HG03342 (cell line): ENCODE measurements around the gene NPBWR2.
"Not testable (repeated sequence)": the region's sequence is repeated elsewhere in the genome, so short reads cannot be mapped to it uniquely, and the experiment has no call there.

Source experiments
- ATAC-seq: cut with Tn5 transposase; IDR thresholded peaks from one replicate; pipeline ENCODE4 v1.9.1; 2021; ENCODE audit warnings: mild to moderate bottlenecking, moderate library complexity; ENCODE audit not compliant: unreplicated experiment

The NPBWR2 gene

GRCh38 chr20:64119681-64120341 lies 12.4 kb upstream of the NPBWR2 start:
- ATAC-seq = no peak

DNA sequence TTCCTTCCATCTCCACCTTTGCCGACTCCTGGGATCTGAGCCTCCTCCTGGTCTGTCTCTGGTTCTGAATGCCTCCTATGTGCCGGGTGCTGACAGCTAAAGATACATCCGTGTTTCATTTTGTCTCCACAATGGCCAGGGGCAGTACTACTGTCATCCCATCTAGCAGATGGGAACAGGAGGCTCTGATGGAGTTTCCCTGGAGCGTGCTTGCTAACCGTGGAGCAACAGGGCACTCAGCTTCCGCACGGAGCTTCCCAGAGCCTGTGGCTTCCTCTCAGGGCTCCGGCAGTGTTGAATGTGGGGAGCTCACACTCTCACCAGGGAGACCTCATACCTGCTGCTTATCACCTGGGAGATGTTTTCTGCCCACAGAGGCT lies 11.9 kb upstream of the NPBWR2 start:
- no peak for ATAC-seq

DNA sequence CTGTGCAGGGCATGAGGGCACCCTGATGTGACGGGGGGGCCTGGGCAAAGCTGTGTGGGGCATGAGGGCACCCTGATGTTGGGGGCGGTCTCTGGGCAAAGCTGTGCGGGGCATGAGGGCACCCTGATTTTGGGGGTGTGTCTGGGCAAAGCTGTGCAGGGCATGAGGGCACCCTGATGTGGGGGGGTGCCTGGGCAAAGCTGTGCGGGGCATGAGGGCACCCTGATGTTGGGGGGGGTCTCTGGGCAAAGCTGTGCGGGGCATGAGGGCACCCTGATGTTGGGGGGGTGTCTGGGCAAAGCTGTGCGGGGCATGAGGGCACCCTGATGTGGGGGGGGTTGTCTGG lies 10.0 kb upstream of the NPBWR2 start:
- not testable (repeated sequence) for ATAC-seq

- ATAC-seq = no peak
Measured at GRCh38 chr20:64116541-64117431, 9.4 kb upstream of the NPBWR2 start.

DNA sequence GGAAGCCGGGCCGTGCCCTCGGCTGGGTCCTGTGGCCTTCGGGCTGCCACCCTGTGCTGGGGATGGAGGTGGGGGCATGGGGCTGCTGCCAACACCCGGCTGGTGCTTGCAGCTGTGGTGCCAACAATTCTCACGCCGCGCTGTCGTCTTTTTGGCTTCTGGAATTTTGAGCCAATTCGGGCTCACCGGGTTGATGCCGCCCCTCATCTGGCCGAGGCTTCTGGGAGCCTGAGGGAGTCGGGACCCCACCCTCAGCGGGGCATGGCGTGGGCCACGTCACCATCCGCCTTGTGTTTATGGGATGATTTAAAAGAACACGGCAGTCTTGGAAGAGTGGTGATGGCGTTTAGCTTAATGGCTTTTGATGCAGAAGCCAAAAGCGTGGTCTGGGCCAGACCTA lies 8.7 kb upstream of the NPBWR2 start:
- ATAC-seq = no peak

DNA sequence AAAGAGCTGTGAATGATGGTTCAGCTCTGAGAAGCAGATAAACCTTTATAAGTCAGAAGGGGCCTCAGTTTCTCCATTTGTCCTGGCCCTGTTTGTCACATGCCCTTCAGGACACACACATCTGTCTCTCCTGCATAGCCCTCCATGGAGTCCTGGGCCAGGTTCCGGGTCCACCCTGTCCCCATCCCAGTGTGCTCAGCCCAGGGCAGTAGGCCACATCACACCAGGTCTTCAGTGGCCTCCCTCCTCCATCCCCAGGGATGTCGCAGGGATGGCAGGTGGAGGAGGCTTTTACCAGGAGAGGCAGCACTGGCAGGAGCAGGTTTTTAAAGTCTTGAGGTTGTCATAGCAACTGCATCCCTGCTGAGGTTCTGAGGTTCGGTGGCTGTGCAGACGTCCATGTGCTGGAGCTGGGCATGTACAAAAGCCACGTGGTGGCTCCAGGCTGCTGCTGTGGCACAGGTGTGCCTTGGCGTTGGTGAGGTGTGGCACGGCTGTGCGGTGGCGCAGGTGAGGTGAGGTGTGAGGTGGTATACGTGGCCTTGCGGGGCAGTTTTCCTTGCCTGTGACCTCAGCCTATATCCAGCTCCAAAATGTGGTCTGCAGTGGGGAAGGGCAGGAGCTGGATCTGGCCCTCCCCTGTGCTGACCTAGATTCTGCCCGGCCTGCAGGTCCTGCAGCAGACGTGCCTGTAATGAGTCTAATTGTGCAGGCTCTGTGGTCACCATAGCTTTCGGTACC lies 8.0 kb upstream of the NPBWR2 start:
- ATAC-seq = no peak

GRCh38 chr20:64114356-64114971 lies 7.1 kb upstream of the NPBWR2 start:
- ATAC-seq = no peak

DNA sequence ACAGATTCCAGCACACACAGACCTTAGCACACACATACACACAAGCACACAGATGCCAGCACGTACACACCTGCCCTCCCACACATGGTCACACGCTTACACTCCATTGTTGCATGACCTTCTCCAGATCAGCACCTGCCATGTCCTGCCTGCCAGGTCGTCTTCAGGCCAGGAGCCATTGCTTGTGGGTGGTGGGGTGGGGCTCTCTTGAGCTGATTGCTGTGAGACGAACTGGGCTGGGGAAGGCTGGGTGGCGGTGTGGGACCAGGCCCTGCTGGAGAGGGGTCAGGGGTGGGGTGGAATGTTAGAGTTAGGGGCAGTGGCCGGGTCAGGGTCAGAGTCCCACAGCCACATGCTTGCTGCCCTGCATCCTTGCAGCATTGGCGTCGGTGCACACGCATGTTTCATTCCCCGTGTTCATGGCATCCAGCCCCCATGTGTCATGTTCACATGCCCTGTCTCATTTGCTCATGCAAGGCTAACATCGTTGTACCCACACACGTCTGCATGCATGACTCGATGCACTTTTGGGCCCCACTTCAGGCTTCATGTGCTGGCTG lies 6.5 kb upstream of the NPBWR2 start:
- no peak for ATAC-seq

DNA sequence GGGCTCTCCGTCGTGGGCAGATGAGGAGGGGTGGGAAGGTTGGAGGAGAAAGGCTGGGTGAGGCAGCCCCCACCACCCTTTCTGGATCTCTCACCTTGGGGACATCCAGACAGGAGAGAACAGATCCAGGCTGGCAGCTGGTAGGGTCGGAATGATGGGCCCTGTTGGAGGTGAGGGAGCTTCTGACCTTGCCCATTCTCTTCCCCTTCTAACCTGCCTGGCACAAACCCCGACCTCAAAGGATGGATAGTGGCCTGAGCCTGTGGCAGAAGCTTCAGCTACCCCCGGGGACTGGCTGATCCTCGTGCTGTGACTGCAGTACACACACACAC lies 6.0 kb upstream of the NPBWR2 start:
- no peak for ATAC-seq

DNA sequence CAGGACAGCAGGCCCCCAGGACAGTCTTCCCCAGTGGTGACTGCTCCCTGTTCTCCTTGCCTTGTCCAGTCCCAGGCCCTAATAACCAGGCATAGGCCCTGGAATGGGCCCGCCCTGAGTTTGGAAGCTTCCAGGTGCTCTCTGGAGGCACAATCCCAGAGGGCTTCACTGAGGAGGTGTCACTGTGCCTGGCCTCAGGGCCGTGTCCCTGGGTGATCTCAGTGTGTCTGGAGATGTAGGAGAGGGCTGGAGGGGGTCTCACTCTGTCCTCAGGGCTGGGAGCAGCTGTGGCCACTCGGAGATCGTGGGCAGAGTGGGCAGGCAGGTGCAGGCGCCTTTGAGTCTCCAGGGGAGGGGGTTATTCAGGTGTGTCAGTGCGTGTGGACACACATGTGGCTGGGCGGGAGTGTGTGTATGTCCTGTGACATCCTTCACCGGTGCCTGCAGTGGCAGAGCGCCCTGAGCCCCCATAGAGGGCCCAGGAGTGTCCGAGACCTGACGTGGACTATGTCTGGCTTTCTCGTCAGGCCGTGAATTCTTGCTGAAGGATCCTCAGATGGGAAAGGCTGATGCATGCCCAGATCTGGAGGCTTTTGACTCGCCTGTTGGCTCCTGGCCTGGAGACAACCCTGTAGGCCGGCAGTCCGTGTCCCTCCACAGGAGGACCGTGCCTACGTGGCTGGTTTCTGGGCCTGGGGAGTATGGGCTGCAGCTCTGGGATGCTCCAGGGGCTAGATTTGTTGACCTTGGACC lies 5.5 kb upstream of the NPBWR2 start:
- no peak for ATAC-seq

GRCh38 chr20:64111841-64112641 lies 4.7 kb upstream of the NPBWR2 start:
- ATAC-seq = no peak

- no peak for ATAC-seq
Measured at GRCh38 chr20:64110411-64111068, 3.2 kb upstream of the NPBWR2 start.

DNA sequence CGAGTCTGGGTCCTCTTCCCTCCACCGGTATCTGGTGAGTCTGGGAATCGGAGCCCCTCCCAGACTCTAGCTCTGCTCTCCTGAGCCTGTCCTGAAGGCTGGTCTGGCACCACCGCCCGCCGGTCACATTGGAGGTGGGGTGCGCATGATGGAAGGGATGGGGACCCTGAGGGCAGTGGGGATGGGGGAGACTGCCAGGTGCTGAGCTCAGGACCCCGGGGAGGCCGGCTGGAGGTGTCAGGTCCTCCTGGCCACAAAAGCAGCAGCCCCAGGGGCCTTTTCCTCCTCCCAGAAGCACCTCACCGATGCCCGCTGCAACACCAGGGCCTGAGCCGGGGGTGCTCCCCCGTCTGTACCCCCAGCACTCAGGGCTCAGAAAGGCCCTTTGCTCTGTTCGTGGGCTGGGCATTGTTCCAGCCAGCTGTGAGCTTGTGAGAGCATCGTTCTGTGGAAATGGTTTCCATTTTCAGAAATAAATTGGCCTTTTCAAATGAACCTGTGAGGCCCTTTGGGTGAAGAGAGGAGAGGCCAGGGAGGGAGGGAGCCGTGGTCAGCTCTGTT lies 2.5 kb upstream of the NPBWR2 start:
- ATAC-seq = no peak

DNA sequence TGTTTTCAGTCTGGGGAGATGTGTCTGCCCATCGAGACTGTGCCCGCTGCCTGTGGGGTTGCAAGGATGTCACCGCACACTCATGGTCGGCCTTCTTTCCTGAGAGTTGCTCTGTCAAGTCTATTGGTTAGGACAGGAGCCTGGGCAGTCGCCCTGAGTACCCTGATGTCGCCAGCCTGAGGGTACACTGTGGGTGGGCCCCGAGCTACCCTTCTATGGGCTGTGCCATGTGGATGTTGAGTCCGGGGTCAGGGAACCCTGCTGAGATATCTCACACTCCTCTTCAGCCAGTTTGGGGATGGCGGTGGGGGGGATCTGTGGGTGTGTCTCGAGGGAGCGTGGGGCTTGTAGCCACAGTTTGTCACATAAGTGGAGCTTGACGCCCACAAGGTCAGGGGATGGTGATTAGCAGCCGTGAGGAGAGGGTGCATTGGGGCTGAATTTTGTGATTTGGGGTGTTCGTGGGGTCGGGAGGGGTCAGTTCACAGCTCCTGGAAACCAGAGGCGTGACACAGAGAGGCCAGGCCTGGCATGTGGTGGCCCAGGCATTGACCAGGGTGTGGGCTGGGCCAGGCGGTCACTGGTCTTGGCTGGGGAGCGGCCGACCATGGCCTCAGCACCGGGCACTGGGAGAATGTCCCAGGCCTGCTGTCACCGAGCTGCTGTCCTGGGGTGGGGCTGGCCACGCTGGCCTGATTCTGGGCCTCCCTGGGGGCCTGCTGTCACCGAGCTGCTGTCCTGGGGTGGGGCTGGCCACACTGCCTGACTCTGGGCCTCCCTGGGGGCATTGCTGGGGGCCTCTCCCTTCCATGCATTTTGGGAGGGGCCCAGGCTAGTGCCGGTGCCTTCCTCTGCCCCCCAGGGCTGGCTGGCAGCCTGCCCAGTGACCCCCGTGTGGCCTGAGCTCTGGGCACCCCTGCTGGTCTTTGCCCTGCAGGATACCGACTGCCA lies 1.6 kb upstream of the NPBWR2 start:
- ATAC-seq = no peak

DNA sequence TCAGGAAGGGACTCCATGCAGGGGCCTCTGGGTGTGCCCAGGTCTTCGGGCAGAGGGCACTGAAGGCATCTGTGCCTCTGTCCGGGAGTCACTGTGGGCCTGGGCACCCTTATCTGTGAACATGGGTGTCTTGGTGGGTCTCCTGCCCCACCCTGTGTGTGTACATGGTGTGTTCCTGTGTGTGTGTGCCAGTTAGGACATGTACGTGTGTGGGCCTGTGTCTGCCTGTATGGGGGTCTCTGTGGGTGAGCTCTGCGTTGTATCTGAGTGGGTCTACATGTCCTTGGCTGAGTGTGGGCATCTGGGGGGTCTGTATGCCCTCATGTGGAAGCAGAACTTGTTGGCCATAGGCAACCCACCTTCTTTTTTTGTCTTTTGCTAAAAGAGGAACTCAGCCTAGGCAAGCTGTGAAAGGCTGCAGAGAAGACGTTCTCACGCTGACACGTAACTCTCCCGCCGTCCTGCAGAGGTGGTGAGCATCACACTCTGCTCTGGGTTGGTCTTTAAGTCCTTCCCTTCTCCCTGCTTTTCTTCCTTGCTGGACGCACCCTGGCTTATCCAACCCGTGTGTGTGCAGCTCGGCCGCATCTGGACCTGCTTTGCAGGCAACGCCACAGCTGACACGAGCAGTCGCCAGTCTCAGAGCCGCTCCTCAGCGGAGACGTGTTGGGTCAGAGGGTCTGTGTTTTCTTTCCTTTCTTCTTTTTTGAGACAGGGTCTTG lies 532 bp upstream of the NPBWR2 start:
- ATAC-seq = no peak

GRCh38 chr20:64106435-64106961 lies 867 bp downstream of the NPBWR2 start:
- ATAC-seq = no peak
